GM19438 (cell line): ENCODE results near the gene NKAIN1.

Experiments
- ATAC-seq: cut with Tn5 transposase; IDR thresholded peaks from one replicate; pipeline ENCODE4 v1.9.1; 2021; ENCODE audit warnings: low read depth; ENCODE audit not compliant: unreplicated experiment

The NKAIN1 gene

GRCh38 chr1:31234123-31234708 is 5.5 kb downstream of the NKAIN1 start:
- no peak for ATAC-seq

GRCh38 chr1:31232689-31233088 is 7.0 kb downstream of the NKAIN1 start:
- no peak for ATAC-seq

GRCh38 chr1:31231802-31232201 is 7.9 kb downstream of the NKAIN1 start:
- no peak for ATAC-seq

GRCh38 chr1:31230378-31230777 is 9.3 kb downstream of the NKAIN1 start:
- ATAC-seq, result no peak

GRCh38 chr1:31228986-31229385 is 10.7 kb downstream of the NKAIN1 start:
- no peak for ATAC-seq

GRCh38 chr1:31227891-31228568 is 11.7 kb downstream of the NKAIN1 start:
- ATAC-seq, result no peak

GRCh38 chr1:31224068-31224467 is 15.6 kb downstream of the NKAIN1 start:
- ATAC-seq, result no peak

- no peak for ATAC-seq
These were observed 17.5 kb downstream of the NKAIN1 start for GRCh38 chr1:31222176-31222575.

GRCh38 chr1:31221072-31221471 is 18.6 kb downstream of the NKAIN1 start:
- no peak for ATAC-seq

GRCh38 chr1:31219489-31219888 is 20.2 kb downstream of the NKAIN1 start:
- no peak for ATAC-seq

GRCh38 chr1:31218705-31219104 is 21.0 kb downstream of the NKAIN1 start:
- no peak for ATAC-seq

GRCh38 chr1:31216016-31216415 is 23.7 kb downstream of the NKAIN1 start:
- ATAC-seq, result no peak

- no peak for ATAC-seq
These were observed 24.6 kb downstream of the NKAIN1 start for GRCh38 chr1:31215065-31215570.

- no peak for ATAC-seq
These were observed 25.2 kb downstream of the NKAIN1 start for GRCh38 chr1:31214316-31215064.

- ATAC-seq, result no peak
These were observed 31.2 kb downstream of the NKAIN1 start for GRCh38 chr1:31208361-31208945.

GRCh38 chr1:31207569-31207968 is 32.1 kb downstream of the NKAIN1 start:
- ATAC-seq, result no peak

- no peak for ATAC-seq
These were observed 32.6 kb downstream of the NKAIN1 start for GRCh38 chr1:31207046-31207445.

GRCh38 chr1:31203215-31203614 is 36.5 kb downstream of the NKAIN1 start:
- no peak for ATAC-seq

GRCh38 chr1:31201931-31202360 is 37.7 kb downstream of the NKAIN1 start:
- no peak for ATAC-seq

GRCh38 chr1:31199949-31200348 is 39.7 kb downstream of the NKAIN1 start:
- ATAC-seq, result no peak

GRCh38 chr1:31199236-31199790 is 40.4 kb downstream of the NKAIN1 start:
- ATAC-seq, result no peak
